CD4-positive, alpha-beta T cell treated with Interleukin-4 for 4 hours (primary cell): Measurements from ENCODE around the gene NR2F2.
A peak's percentile ranks its signal among the peaks of the same experiment; 100 is the strongest.

Source experiments
- DNase-seq: peaks from one replicate; pipeline ENCODE4 v3.0.0-alpha.2; 2020

NR2F2 gene

GRCh38 chr15:96330450-96331143 lies at the start of gene NR2F2:
TSS of gene NR2F2 (plus strand) at chr15:96330700. CDS start at chr15:96332106, 1,406 bp downstream.
- peak; percentile 10 for DNase-seq

GRCh38 chr15:96285305-96285704 lies 45.2 kb upstream of the NR2F2 start:
- no peak for DNase-seq

GRCh38 chr15:96285729-96286254 lies 44.7 kb upstream of the NR2F2 start:
- no peak for DNase-seq

GRCh38 chr15:96290679-96291078 lies 39.8 kb upstream of the NR2F2 start:
- DNase-seq: no peak

- no peak for DNase-seq
These were observed 37.9 kb upstream of the NR2F2 start for GRCh38 chr15:96292635-96293034.

- DNase-seq: no peak
These were observed 37.1 kb upstream of the NR2F2 start for GRCh38 chr15:96293441-96293840.

GRCh38 chr15:96294766-96295165 lies 35.7 kb upstream of the NR2F2 start:
- no peak for DNase-seq

GRCh38 chr15:96296264-96296663 lies 34.2 kb upstream of the NR2F2 start:
- no peak for DNase-seq

- no peak for DNase-seq
These were observed 32.7 kb upstream of the NR2F2 start for GRCh38 chr15:96297783-96298182.

GRCh38 chr15:96298217-96298616 lies 32.3 kb upstream of the NR2F2 start:
- DNase-seq: no peak

GRCh38 chr15:96300836-96301235 lies 29.7 kb upstream of the NR2F2 start:
- no peak for DNase-seq

- no peak for DNase-seq
These were observed 26.9 kb upstream of the NR2F2 start for GRCh38 chr15:96303503-96304056.

GRCh38 chr15:96304839-96305238 lies 25.7 kb upstream of the NR2F2 start:
- DNase-seq: no peak

- no peak for DNase-seq
These were observed 24.2 kb upstream of the NR2F2 start for GRCh38 chr15:96306321-96306720.

GRCh38 chr15:96307856-96308394 lies 22.6 kb upstream of the NR2F2 start:
- no peak for DNase-seq

- no peak for DNase-seq
These were observed 21.3 kb upstream of the NR2F2 start for GRCh38 chr15:96309143-96309660.

- DNase-seq: no peak
These were observed 19.1 kb upstream of the NR2F2 start for GRCh38 chr15:96311256-96311955.

- no peak for DNase-seq
These were observed 18.6 kb upstream of the NR2F2 start for GRCh38 chr15:96311956-96312294.

- DNase-seq: no peak
These were observed 17.7 kb upstream of the NR2F2 start for GRCh38 chr15:96312641-96313335.

- no peak for DNase-seq
These were observed 16.0 kb upstream of the NR2F2 start for GRCh38 chr15:96314518-96314917.

GRCh38 chr15:96314963-96315362 lies 15.5 kb upstream of the NR2F2 start:
- no peak for DNase-seq

GRCh38 chr15:96316953-96317629 lies 13.4 kb upstream of the NR2F2 start:
- no peak for DNase-seq
